HEK293 (cell line): ENCODE measurements around the gene PRR16.

Experiments
- ZNF121 ChIP-seq: fragments of 450-650 bp; formaldehyde crosslinking; IDR thresholded peaks from 2 replicates; pipeline ENCODE4 v1.5.1; 2016; ENCODE audit warnings: missing biosample characterization, missing genetic modification characterization
- ZNF146 ChIP-seq: fragments of 450-650 bp; formaldehyde crosslinking; IDR thresholded peaks from 2 replicates; pipeline ENCODE4 v1.5.1; 2016; ENCODE audit warnings: missing biosample characterization, missing genetic modification characterization
- ZNF202 ChIP-seq: fragments of 450-650 bp; formaldehyde crosslinking; IDR thresholded peaks from 2 replicates; pipeline ENCODE4 v1.5.1; 2016; ENCODE audit warnings: missing biosample characterization, missing genetic modification characterization, borderline replicate concordance
- ZNF274 ChIP-seq, 2 experiments: fragments of 200-500 bp in 1 of 2; fragments of 450-650 bp in 1 of 2; sonication (Bioruptor generic) in 1 of 2; formaldehyde crosslinking in 1 of 2; IDR thresholded peaks; 2 replicates each; pipeline versions ENCODE4 v1.5.1 to v1.6.1; 2014 to 2016; ENCODE audit warnings: borderline replicate concordance in 1 of 2, inconsistent platforms in 1 of 2, low read length in 1 of 2, missing biosample characterization in 1 of 2, missing genetic modification characterization in 1 of 2
- ZNF324 ChIP-seq: fragments of 450-650 bp; formaldehyde crosslinking; IDR thresholded peaks from 2 replicates; pipeline ENCODE4 v1.5.1; 2016; ENCODE audit warnings: missing biosample characterization, missing genetic modification characterization
- ZNF423 ChIP-seq: fragments of 450-650 bp; formaldehyde crosslinking; IDR thresholded peaks from 2 replicates; pipeline ENCODE4 v1.5.1; 2016; ENCODE audit warnings: missing biosample characterization, missing genetic modification characterization
- ZNF561 ChIP-seq: fragments of 450-650 bp; IDR thresholded peaks from 2 replicates; pipeline ENCODE4 v1.5.1; 2018; ENCODE audit warnings: missing biosample characterization, missing genetic modification characterization, borderline replicate concordance
- ZNF664 ChIP-seq: fragments of 450-650 bp; formaldehyde crosslinking; IDR thresholded peaks from 2 replicates; pipeline ENCODE4 v1.5.1; 2016; ENCODE audit warnings: missing biosample characterization, missing genetic modification characterization
- ZNF768 ChIP-seq: fragments of 450-650 bp; formaldehyde crosslinking; IDR thresholded peaks from 2 replicates; pipeline ENCODE4 v1.5.1; 2018; ENCODE audit warnings: missing biosample characterization, mild to moderate bottlenecking, missing genetic modification characterization
- TF ChIP-seq, protein P1 (sequence below): fragments of 450-650 bp; formaldehyde crosslinking; IDR thresholded peaks from 2 replicates; pipeline ENCODE4 v1.5.1; 2016; ENCODE audit warnings: missing biosample characterization, missing genetic modification characterization
- TF ChIP-seq, protein P2 (sequence below): fragments of 450-650 bp; formaldehyde crosslinking; IDR thresholded peaks from 2 replicates; pipeline ENCODE4 v1.5.1; 2016; ENCODE audit warnings: missing biosample characterization, missing genetic modification characterization

- TF ChIP-seq ZNF561 (tag by site-specific recombination) (no peak), ZNF274 (IDR thresholded peaks at IDR 0.05; ENCODE audit: low read length) (no peak), ZNF274 (tag by site-specific recombination; IDR thresholded peaks at IDR 0.05; ENCODE audit: borderline replicate concordance) (no peak), ZNF202 (tag by site-specific recombination) (no peak), ZNF324 (tag by site-specific recombination) (no peak), ZNF121 (no peak), ZNF146 (tag by site-specific recombination) (no peak), ZNF664 (tag by site-specific recombination) (no peak), ZNF768 (no peak), ZNF423 (tag by site-specific recombination) (no peak)
- TF ChIP-seq, protein P1, sequence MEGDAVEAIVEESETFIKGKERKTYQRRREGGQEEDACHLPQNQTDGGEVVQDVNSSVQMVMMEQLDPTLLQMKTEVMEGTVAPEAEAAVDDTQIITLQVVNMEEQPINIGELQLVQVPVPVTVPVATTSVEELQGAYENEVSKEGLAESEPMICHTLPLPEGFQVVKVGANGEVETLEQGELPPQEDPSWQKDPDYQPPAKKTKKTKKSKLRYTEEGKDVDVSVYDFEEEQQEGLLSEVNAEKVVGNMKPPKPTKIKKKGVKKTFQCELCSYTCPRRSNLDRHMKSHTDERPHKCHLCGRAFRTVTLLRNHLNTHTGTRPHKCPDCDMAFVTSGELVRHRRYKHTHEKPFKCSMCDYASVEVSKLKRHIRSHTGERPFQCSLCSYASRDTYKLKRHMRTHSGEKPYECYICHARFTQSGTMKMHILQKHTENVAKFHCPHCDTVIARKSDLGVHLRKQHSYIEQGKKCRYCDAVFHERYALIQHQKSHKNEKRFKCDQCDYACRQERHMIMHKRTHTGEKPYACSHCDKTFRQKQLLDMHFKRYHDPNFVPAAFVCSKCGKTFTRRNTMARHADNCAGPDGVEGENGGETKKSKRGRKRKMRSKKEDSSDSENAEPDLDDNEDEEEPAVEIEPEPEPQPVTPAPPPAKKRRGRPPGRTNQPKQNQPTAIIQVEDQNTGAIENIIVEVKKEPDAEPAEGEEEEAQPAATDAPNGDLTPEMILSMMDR (tag by site-specific recombination) = no peak
- TF ChIP-seq, protein P2, sequence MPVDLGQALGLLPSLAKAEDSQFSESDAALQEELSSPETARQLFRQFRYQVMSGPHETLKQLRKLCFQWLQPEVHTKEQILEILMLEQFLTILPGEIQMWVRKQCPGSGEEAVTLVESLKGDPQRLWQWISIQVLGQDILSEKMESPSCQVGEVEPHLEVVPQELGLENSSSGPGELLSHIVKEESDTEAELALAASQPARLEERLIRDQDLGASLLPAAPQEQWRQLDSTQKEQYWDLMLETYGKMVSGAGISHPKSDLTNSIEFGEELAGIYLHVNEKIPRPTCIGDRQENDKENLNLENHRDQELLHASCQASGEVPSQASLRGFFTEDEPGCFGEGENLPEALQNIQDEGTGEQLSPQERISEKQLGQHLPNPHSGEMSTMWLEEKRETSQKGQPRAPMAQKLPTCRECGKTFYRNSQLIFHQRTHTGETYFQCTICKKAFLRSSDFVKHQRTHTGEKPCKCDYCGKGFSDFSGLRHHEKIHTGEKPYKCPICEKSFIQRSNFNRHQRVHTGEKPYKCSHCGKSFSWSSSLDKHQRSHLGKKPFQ = no peak
Measured at GRCh38 chr5:120684749-120685415, 220.8 kb downstream of the PRR16 start.
